Heart left ventricle (tissue), 13 donors: ENCODE measurements around the gene DAB2IP.

ENCODE experiments used
- POLR2A ChIP-seq, 2 donors: fragments of 450-650 bp; IDR thresholded peaks; one replicate each; pipeline ENCODE4 v1.6.1; 2017; ENCODE audit warnings: antibody characterized with exemption in 2 of 2, mild to moderate bottlenecking in 2 of 2, moderate library complexity in 2 of 2
- TF ChIP-seq, protein P1 (sequence below), 12 donors: fragments of 200-600 bp; sonication (generic) in 4 of 12; IDR thresholded peaks; one replicate each; pipeline versions ENCODE4 v1.5.0 to v1.8.0; 2018 to 2022; ENCODE audit warnings: antibody characterized with exemption in 12 of 12, mild to moderate bottlenecking in 5 of 12
- donor health status: ischemic (EF 13 %, LVEDD 7.1; RV severe dilation, severe dysfunction).
- donor health status: DM: no; HTN: yes; CAD: no.
- donor health status: DM: no; HTN: no; CAD: no.
- donor health status: ischemic (EF 25% LVEDD 6.9; RV normal size, moderate dysfunction).
- donor health status: ischemic (EF 25% LVEDD 5.7; RV mildly dilated, moderate dysfunction).
- donor health status: ischemic (EF 35%, LVEDD 5.7; RV mildly dilated, moderate dysfunction).
- donor health status: nonischemic (EF 11% LVEDD 7.7; RV severe dilation, severe dysfunction).
- donor health status: DM: yes; HTN: yes; CAD: no.
- donor health status: PGD.
- donor health status: ischemic (EF 29% LVEDD 5.4; RV normal size, mild dysfunction).
- donor health status: nonischemic (EF 23%, LVEDD 6.1; RV moderate dilation, normal function).

DNA sequence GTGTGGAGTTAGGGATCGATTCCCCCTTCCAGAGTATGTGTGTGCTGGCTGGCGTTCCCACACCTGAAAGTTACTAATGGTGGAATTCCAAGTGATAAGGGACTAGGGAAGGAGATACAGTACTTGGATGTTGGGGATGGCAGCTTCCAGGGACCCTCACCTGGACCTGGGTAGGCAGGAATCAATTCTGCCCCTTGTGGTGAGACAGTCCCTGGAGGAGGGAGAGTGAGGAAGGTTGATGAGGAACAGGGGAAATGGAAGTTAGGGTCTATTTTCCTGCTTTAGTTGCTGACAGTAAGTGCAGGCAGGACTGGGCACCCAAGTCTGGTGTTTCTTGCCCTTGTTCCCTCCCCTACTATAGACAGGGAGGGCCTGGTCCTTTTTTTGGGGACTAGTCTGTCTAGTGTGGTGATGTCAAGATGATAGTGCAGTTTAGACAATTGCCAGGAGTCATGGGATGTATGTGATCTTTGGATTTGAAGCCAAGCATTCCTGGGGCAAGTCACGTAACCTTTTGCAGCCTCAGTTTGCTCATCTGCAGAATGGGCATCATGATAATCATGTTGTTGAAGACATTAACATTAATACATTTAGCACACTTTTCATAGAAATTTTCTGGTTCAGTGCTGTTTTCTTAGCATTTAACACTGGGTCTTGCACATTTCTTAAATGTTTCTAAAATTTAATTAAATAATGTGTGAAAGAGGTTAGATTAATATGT lies 51.7 kb downstream of the DAB2IP start:
- TF ChIP-seq, protein P1, sequence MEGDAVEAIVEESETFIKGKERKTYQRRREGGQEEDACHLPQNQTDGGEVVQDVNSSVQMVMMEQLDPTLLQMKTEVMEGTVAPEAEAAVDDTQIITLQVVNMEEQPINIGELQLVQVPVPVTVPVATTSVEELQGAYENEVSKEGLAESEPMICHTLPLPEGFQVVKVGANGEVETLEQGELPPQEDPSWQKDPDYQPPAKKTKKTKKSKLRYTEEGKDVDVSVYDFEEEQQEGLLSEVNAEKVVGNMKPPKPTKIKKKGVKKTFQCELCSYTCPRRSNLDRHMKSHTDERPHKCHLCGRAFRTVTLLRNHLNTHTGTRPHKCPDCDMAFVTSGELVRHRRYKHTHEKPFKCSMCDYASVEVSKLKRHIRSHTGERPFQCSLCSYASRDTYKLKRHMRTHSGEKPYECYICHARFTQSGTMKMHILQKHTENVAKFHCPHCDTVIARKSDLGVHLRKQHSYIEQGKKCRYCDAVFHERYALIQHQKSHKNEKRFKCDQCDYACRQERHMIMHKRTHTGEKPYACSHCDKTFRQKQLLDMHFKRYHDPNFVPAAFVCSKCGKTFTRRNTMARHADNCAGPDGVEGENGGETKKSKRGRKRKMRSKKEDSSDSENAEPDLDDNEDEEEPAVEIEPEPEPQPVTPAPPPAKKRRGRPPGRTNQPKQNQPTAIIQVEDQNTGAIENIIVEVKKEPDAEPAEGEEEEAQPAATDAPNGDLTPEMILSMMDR (IDR thresholded peaks at IDR 0.05) = no peak
- no peak for TF ChIP-seq POLR2A (IDR thresholded peaks at IDR 0.05)
